Natural killer cell (primary cell): ENCODE measurements around the gene KDM4B. TPM values are rescaled to one million over a fixed set of nuclear protein-coding genes. Genes with fewer than 3 reads are reported as not detected.
A peak's percentile ranks its signal among the peaks of the same experiment; 100 is the strongest.

ENCODE experiments used
- ATAC-seq, 3 donors: fragments of 150-1000 bp in 2 of 3; fragments of 200-7000 bp in 1 of 3; cut with Tn5 transposase; 1 replicate in 1 of 3; 2 replicates in 2 of 3; pipeline ENCODE4 v1.10.0; 2021; ENCODE audit warnings: mild to moderate bottlenecking in 2 of 3, moderate library complexity in 2 of 3
- DNase-seq, 2 donors: peaks; one replicate each; pipeline versions ENCODE4 v3.0.0 to v3.0.0-alpha.2; 2013 to 2021; ENCODE audit warnings: mixed read lengths in 1 of 2
- H3K27ac ChIP-seq: one replicate; pipeline ENCODE4 v1.5.1; 2013; ENCODE audit warnings: mild to moderate bottlenecking, low read length
- H3K27me3 ChIP-seq: one replicate; pipeline ENCODE4 v1.6.1; 2013; ENCODE audit warnings: low read length; ENCODE audit not compliant: control insufficient read depth, insufficient read depth
- H3K36me3 ChIP-seq: one replicate; pipeline ENCODE4 v1.6.1; 2013; ENCODE audit warnings: low read length; ENCODE audit not compliant: control insufficient read depth, insufficient read depth
- H3K4me1 ChIP-seq: one replicate; pipeline ENCODE4 v1.6.1; 2013; ENCODE audit warnings: low read length; ENCODE audit not compliant: control insufficient read depth, insufficient read depth
- H3K4me3 ChIP-seq: one replicate; pipeline ENCODE4 v1.5.1; 2013; ENCODE audit warnings: low read length
- H3K9me3 ChIP-seq: one replicate; pipeline ENCODE4 v1.6.1; 2013; ENCODE audit warnings: low read length; ENCODE audit not compliant: control insufficient read depth, insufficient read depth
- H3K27ac Mint-ChIP-seq, 2 donors: one replicate each; pipeline ENCODE4 v1.8.0; 2022; ENCODE audit warnings: mild to moderate bottlenecking in 2 of 2, mixed read lengths in 2 of 2, moderate library complexity in 1 of 2
- H3K27me3 Mint-ChIP-seq, 2 donors: one replicate each; pipeline ENCODE4 v1.8.0; 2022; ENCODE audit warnings: low read depth in 2 of 2, mixed read lengths in 2 of 2
- H3K36me3 Mint-ChIP-seq: one replicate; pipeline ENCODE4 v1.8.0; 2022; ENCODE audit warnings: mixed read lengths
- H3K4me1 Mint-ChIP-seq, 2 donors: one replicate each; pipeline ENCODE4 v1.8.0; 2022; ENCODE audit warnings: mixed read lengths in 2 of 2
- H3K4me3 Mint-ChIP-seq: one replicate; pipeline ENCODE4 v1.8.0; 2022; ENCODE audit warnings: mild to moderate bottlenecking, moderate library complexity, mixed read lengths
- H3K9me3 Mint-ChIP-seq, 2 donors: one replicate each; pipeline ENCODE4 v1.8.0; 2022; ENCODE audit warnings: mixed read lengths in 2 of 2
- CTCF ChIP-seq: fragments of 200-600 bp; IDR thresholded peaks from one replicate; pipeline ENCODE4 v1.8.0; 2022; ENCODE audit warnings: antibody characterized with exemption
- WGBS: methylation state at CpG from one replicate; pipeline ENCODE4 v1.1.7; 2013; ENCODE audit warnings: missing lambda C conversion rate; ENCODE audit not compliant: insufficient coverage; 5-methylcytosine and 5-hydroxymethylcytosine counted together
- intact Hi-C: fragments of 100-400 bp; cut with micrococcal nuclease; formaldehyde crosslinking; loops from one replicate; pipeline ENCODE4 v1.14.2; 2022
- total RNA-seq, 4 donors: library from RNA; stranded (reverse); fragments of 120-200 nt in 1 of 4; gene quantifications; one replicate each; pipeline versions ENCODE4 v1.2.3 to v1.2.4, GENCODE V29; 2013 to 2022

KDM4B gene
- total RNA-seq, 3 donors from 2014 or later (not counting 1 experiment from before 2014, with no cell fraction given): 68.0 to 73.5 (median 68.1) TPM

GRCh38 chr19:4991996-4992698 is 23.2 kb downstream of the KDM4B start:
- Histone ChIP-seq H3K36me3 (no peaks in the 10 kb centered on the region), H3K9me3 (no peaks in the 10 kb centered on the region), H3K27ac (no peak overlapping the region), H3K4me3 (no peak overlapping the region), H3K4me1 (peaks cover 20% of the 10 kb centered on the region), H3K27me3 (no peaks in the 10 kb centered on the region)
- Mint-ChIP-seq H3K36me3 (peaks cover 10% of the 10 kb centered on the region), H3K4me3 (no peak overlapping the region), H3K27me3 (no peaks in the 10 kb centered on the region), H3K9me3 (peaks cover 0 to 2% of the 10 kb centered on the region in 2 donors), H3K27ac (no peak overlapping the region), H3K4me1 (peaks cover 56 to 66% of the 10 kb centered on the region in 2 donors)
- ATAC-seq (no peak), DNase-seq (no peak)
- 96% methylated on average over 12 of the region's 13 CpGs for WGBS
- TF ChIP-seq CTCF: no peak
- intact Hi-C loops: no loop called here

- no peaks in the 10 kb centered on the region for H3K27me3 Mint-ChIP-seq
- TF ChIP-seq CTCF: no peak
- ATAC-seq (no peak), DNase-seq (no peak)
- H3K36me3 ChIP-seq: no peaks in the 10 kb centered on the region
- peaks cover 0 to 2% of the 10 kb centered on the region in 2 donors for H3K9me3 Mint-ChIP-seq
- H3K4me3 Mint-ChIP-seq: no peak overlapping the region
- H3K27ac Mint-ChIP-seq: peak overlapping the region in 1 of 2 donors; percentile 9
- H3K9me3 ChIP-seq: no peaks in the 10 kb centered on the region
- no peak overlapping the region for H3K27ac ChIP-seq
- H3K36me3 Mint-ChIP-seq: peaks cover 10% of the 10 kb centered on the region
- H3K4me3 ChIP-seq: no peak overlapping the region
- intact Hi-C loops: no loop called here
- peaks cover 5% of the 10 kb centered on the region for H3K4me1 ChIP-seq
- H3K27me3 ChIP-seq: no peaks in the 10 kb centered on the region
- 97% methylated on average over 3 of the region's 3 CpGs for WGBS
- H3K4me1 Mint-ChIP-seq: peaks cover 47 to 60% of the 10 kb centered on the region in 2 donors
Measured at GRCh38 chr19:4993683-4994082, 24.8 kb downstream of the KDM4B start.

- 93% methylated on average over 3 of the region's 5 CpGs for WGBS
- no peak for ATAC-seq
- peaks cover 10% of the 10 kb centered on the region for H3K36me3 Mint-ChIP-seq
Measured at GRCh38 chr19:4996701-4997100, 27.8 kb downstream of the KDM4B start.

More at GRCh38 chr19:4996701-4997100, 27.8 kb downstream of the KDM4B start:
- Mint-ChIP-seq H3K9me3 (peaks cover 0 to 2% of the 10 kb centered on the region in 2 donors), H3K4me1 (peaks cover 42 to 65% of the 10 kb centered on the region in 2 donors), H3K27me3 (no peaks in the 10 kb centered on the region), H3K4me3 (no peak overlapping the region), H3K27ac (no peak overlapping the region)
- H3K27me3 ChIP-seq: no peaks in the 10 kb centered on the region
- H3K27ac ChIP-seq: no peak overlapping the region
- no peak for DNase-seq
- H3K36me3 ChIP-seq: no peaks in the 10 kb centered on the region
- H3K9me3 ChIP-seq: no peaks in the 10 kb centered on the region
- no peak for TF ChIP-seq CTCF
- H3K4me1 ChIP-seq: no peaks in the 10 kb centered on the region
- intact Hi-C loops: no loop called here
- no peak overlapping the region for H3K4me3 ChIP-seq
